Measurements from ENCODE around the gene GTPBP3. TPM values are rescaled to one million over a fixed set of nuclear protein-coding genes. Genes with fewer than 3 reads are reported as not detected.

The GTPBP3 gene
- total RNA-seq, 1 experiment from 2014 or later: 35.3 TPM

- DNase-seq (ENCODE audit: low read depth, low spot score): no peak
Observed at GRCh38 chr19:17307876-17308377, 29.4 kb upstream of the GTPBP3 start.

More at GRCh38 chr19:17307876-17308377, 29.4 kb upstream of the GTPBP3 start:
- no peaks in the 10 kb centered on the region for H3K9me3 ChIP-seq (ENCODE audit: control insufficient read depth, insufficient read depth, low read depth, low read length)
- TF ChIP-seq POLR2AphosphoS5 (IDR thresholded peaks at IDR 0.05; ENCODE audit: low read depth, low read length) (no peak), TCF7L2 (IDR thresholded peaks at IDR 0.05; ENCODE audit: low read depth, low read length) (no peak), REST (IDR thresholded peaks at IDR 0.05; ENCODE audit: insufficient read depth in 1 of 2, low read depth in 2 of 2, low read length in 1 of 2) (no peak), CTCF (IDR thresholded peaks at IDR 0.05) (no peak), SIN3A (IDR thresholded peaks at IDR 0.05; ENCODE audit: borderline replicate concordance, insufficient read depth, low read depth, low read length) (no peak)
- peaks cover 4% of the 10 kb centered on the region; the same call in 1 of the 2 replicates for H3K36me3 ChIP-seq (ENCODE audit: control insufficient read depth, insufficient read depth, low read length)
- H3K4me1 ChIP-seq (ENCODE audit: control insufficient read depth, insufficient read depth, low read length): peaks cover 46% of the 10 kb centered on the region
- in situ Hi-C loops (cut with HindIII; ENCODE audit: low pct_unique_long_range_greater_than_20kb, low sequenced_read_pairs): no loop called here
- intact Hi-C loops (cut with micrococcal nuclease; ENCODE audit: unreplicated experiment): loop anchor here (10.0 kb wide), 1 partner anchor 1087 kb away; the partner anchor contains the start of gene LRRC25
- no TSS peak for BruUV-seq (replicated peaks)
- H3K4me3 ChIP-seq (ENCODE audit: low read depth in 2 of 2, low read length in 2 of 2): no peak overlapping the region
- no peaks in the 10 kb centered on the region for H3K27me3 ChIP-seq (ENCODE audit: control insufficient read depth, insufficient read depth, low read length)
- CTCF ChIA-PET: no interaction called here
- 0 out of 2 replicates have a peak overlapping the region, but pooled peaks have one; percentile 23 for H3K27ac ChIP-seq (ENCODE audit: low read length)
- POLR2A ChIA-PET: interaction anchor here (0.6 kb wide), 1 partner anchor 107 kb away, joined by 10 read pairs; no protein-coding TSS in a partner anchor
- no peak for ATAC-seq

All from Panc1 (cell line).